Measurements from ENCODE around the gene CACNA1D. TPM values are rescaled to one million over a fixed set of nuclear protein-coding genes. Genes with fewer than 3 reads are reported as not detected.

Gene CACNA1D
- total and polyA plus RNA-seq, 2 donors (not counting 3 experiments of a cell fraction or from before 2014, with no cell fraction given) = 0.06 TPM; not detected in 1

- no peaks in the 10 kb centered on the region for H3K4me1 ChIP-seq (ENCODE audit: control insufficient read depth, extremely low read depth, insufficient read depth, low read length)
- H3K27me3 ChIP-seq (ENCODE audit: control insufficient read depth in 2 of 2, insufficient read depth in 2 of 2, low read length in 2 of 2) = no peaks in the 10 kb centered on the region
- ChIA-PET POLR2A (no interaction called here), CTCF (no interaction called here)
- H3K79me2 ChIP-seq (ENCODE audit: control insufficient read depth, insufficient read depth, low read length) = no peaks in the 10 kb centered on the region
- no peaks in the 10 kb centered on the region for H3K9me3 ChIP-seq (replicated peaks; ENCODE audit: control insufficient read depth, insufficient read depth, low read length)
- no peak overlapping the region for H3K9ac ChIP-seq (replicated peaks; ENCODE audit: extremely low read depth, insufficient read depth, low read length)
- intact Hi-C loops (cut with micrococcal nuclease) = no loop called here
- no peaks in the 10 kb centered on the region for H3K36me3 ChIP-seq (ENCODE audit: control insufficient read depth in 2 of 2, extremely low read depth in 1 of 2, insufficient read depth in 2 of 2, low read length in 2 of 2)
- dilution Hi-C loops (cut with MboI; ENCODE audit: extremely low pct_ligation_motif_present, low sequenced_read_pairs) = no loop called here
- TF ChIP-seq POLR2AphosphoS5 (IDR thresholded peaks at IDR 0.05; ENCODE audit: insufficient read depth, low read depth, low read length) = no peak
- TF ChIP-seq EZH2 (IDR thresholded peaks at IDR 0.05; ENCODE audit: borderline replicate concordance, low read depth, low read length, severe bottlenecking) = no peak
- no peak for TF ChIP-seq POLR2A (IDR thresholded peaks at IDR 0.05; ENCODE audit: low read depth, low read length)
- no peak for TF ChIP-seq CTCF (IDR thresholded peaks at IDR 0.05; ENCODE audit: extremely low read depth in 1 of 2, insufficient read depth in 1 of 2, low read depth in 1 of 2, low read length in 2 of 2)
- H3K27ac ChIP-seq (ENCODE audit: insufficient read depth, low read depth, low read length) = no peak overlapping the region
- DNase-seq (ENCODE audit: low read depth, low spot score) = no peak
- H3K4me2 ChIP-seq (ENCODE audit: insufficient read depth, low read length) = no peak overlapping the region
- no TSS peak for BruUV-seq (replicated peaks)
- no peak for FAIRE-seq
- H2AFZ ChIP-seq (ENCODE audit: low read depth, low read length) = no peak overlapping the region
- H3K9me1 ChIP-seq (replicated peaks; ENCODE audit: control insufficient read depth, extremely low read depth, insufficient read depth, low read length) = no peaks in the 10 kb centered on the region
- H3K4me3 ChIP-seq (replicated peaks in 1 of 3; ENCODE audit: insufficient read depth in 1 of 3, low read depth in 1 of 3, low read length in 3 of 3) = no peak overlapping the region
- no peaks in the 10 kb centered on the region for H4K20me1 ChIP-seq (replicated peaks; ENCODE audit: control insufficient read depth, extremely low read depth, insufficient read depth, low read length)
These were observed 135.0 kb downstream of the CACNA1D start for GRCh38 chr3:53629402-53629723.

GRCh38 chr3:53630547-53630946 lies 136.1 kb downstream of the CACNA1D start:
- H3K4me1 ChIP-seq (ENCODE audit: control insufficient read depth, extremely low read depth, insufficient read depth, low read length) = no peaks in the 10 kb centered on the region
- no peak for FAIRE-seq
- no peak overlapping the region for H3K4me2 ChIP-seq (ENCODE audit: insufficient read depth, low read length)
- no TSS peak for BruUV-seq (replicated peaks)
- POLR2A ChIA-PET = no interaction called here
- dilution Hi-C loops (cut with MboI; ENCODE audit: extremely low pct_ligation_motif_present, low sequenced_read_pairs) (no loop called here), intact Hi-C loops (cut with micrococcal nuclease) (no loop called here)
- H3K4me3 ChIP-seq (replicated peaks in 1 of 3; ENCODE audit: insufficient read depth in 1 of 3, low read depth in 1 of 3, low read length in 3 of 3) = no peak overlapping the region
- H3K27ac ChIP-seq (ENCODE audit: insufficient read depth, low read depth, low read length) = no peak overlapping the region
- TF ChIP-seq FOS (IDR thresholded peaks at IDR 0.05; ENCODE audit: borderline replicate concordance, insufficient read depth, low read length) = no peak
- H3K9me3 ChIP-seq (replicated peaks; ENCODE audit: control insufficient read depth, insufficient read depth, low read length) = no peaks in the 10 kb centered on the region
- no peaks in the 10 kb centered on the region for H3K36me3 ChIP-seq (ENCODE audit: control insufficient read depth in 2 of 2, extremely low read depth in 1 of 2, insufficient read depth in 2 of 2, low read length in 2 of 2)
- H2AFZ ChIP-seq (ENCODE audit: low read depth, low read length) = no peak overlapping the region
- H4K20me1 ChIP-seq (replicated peaks; ENCODE audit: control insufficient read depth, extremely low read depth, insufficient read depth, low read length) = no peaks in the 10 kb centered on the region
- no peak overlapping the region for H3K9ac ChIP-seq (replicated peaks; ENCODE audit: extremely low read depth, insufficient read depth, low read length)
- H3K9me1 ChIP-seq (replicated peaks; ENCODE audit: control insufficient read depth, extremely low read depth, insufficient read depth, low read length) = no peaks in the 10 kb centered on the region
- CTCF ChIA-PET = no interaction called here
- H3K79me2 ChIP-seq (ENCODE audit: control insufficient read depth, insufficient read depth, low read length) = no peaks in the 10 kb centered on the region
- no peak for DNase-seq (ENCODE audit: low read depth, low spot score)
- H3K27me3 ChIP-seq (ENCODE audit: control insufficient read depth in 2 of 2, insufficient read depth in 2 of 2, low read length in 2 of 2) = no peaks in the 10 kb centered on the region
